ENCODE results near the gene ZNF135. TPM values are rescaled to one million over a fixed set of nuclear protein-coding genes. Genes with fewer than 3 reads are reported as not detected.
A peak's percentile ranks its signal among the peaks of the same experiment; 100 is the strongest.

ZNF135 gene
- total and polyA plus RNA-seq, 2 donors from 2014 or later: 5.6 to 9.7 TPM

DNA sequence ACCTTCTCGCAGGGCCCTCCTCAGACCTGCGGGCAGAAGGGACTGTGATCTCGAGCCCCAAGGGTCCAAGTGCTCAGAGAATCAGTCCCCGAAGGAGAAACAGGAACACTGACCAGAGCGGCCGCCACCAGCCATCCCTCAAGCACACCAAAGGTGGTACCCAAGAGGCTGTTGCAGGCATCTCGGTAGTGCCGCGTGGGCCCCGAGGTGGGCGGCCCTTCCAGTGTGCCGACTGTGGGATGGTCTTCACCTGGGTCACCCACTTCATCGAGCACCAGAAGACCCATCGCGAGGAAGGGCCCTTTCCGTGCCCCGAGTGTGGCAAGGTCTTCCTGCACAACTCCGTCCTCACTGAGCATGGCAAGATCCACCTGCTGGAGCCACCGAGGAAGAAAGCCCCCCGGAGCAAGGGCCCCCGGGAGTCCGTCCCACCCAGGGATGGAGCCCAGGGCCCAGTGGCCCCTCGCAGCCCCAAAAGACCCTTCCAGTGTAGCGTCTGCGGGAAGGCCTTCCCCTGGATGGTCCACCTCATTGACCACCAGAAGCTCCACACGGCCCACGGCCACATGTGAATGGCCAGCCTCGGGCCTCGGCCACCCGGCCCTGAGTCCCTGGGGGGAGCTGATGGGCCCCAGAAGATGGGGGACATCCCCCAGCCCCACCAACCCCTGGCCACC, 5.5 kb upstream of the ZNF135 start:
- H3K9ac ChIP-seq (ENCODE audit: low read length in 3 of 3): no peak overlapping the region
- FAIRE-seq (no peak), DNase-seq (no peak)
- TF ChIP-seq, protein P1, sequence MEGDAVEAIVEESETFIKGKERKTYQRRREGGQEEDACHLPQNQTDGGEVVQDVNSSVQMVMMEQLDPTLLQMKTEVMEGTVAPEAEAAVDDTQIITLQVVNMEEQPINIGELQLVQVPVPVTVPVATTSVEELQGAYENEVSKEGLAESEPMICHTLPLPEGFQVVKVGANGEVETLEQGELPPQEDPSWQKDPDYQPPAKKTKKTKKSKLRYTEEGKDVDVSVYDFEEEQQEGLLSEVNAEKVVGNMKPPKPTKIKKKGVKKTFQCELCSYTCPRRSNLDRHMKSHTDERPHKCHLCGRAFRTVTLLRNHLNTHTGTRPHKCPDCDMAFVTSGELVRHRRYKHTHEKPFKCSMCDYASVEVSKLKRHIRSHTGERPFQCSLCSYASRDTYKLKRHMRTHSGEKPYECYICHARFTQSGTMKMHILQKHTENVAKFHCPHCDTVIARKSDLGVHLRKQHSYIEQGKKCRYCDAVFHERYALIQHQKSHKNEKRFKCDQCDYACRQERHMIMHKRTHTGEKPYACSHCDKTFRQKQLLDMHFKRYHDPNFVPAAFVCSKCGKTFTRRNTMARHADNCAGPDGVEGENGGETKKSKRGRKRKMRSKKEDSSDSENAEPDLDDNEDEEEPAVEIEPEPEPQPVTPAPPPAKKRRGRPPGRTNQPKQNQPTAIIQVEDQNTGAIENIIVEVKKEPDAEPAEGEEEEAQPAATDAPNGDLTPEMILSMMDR (IDR thresholded peaks at IDR 0.05; ENCODE audit: borderline replicate concordance, extremely low read depth, insufficient read depth): no peak
- peaks cover 0 to 7% (median 0%) of the 10 kb centered on the region in 3 donors for H3K4me1 ChIP-seq (ENCODE audit: control insufficient read depth in 2 of 3, insufficient read depth in 2 of 3, low read depth in 1 of 3, low read length in 3 of 3)
- no peaks in the 10 kb centered on the region for H3K27me3 ChIP-seq (ENCODE audit: control insufficient read depth, insufficient read depth, low read length)
- intact Hi-C loops (cut with DNase I): no loop called here
- no peak overlapping the region for H3K27ac ChIP-seq (ENCODE audit: low read depth in 2 of 2, low read length in 2 of 2)
- H3K4me3 ChIP-seq (ENCODE audit: low read length in 3 of 3): no peak overlapping the region
- peaks cover 0 to 8% (median 0%) of the 10 kb centered on the region in 3 donors for H3K9me3 ChIP-seq (ENCODE audit: control insufficient read depth in 2 of 3, insufficient read depth in 1 of 3, low read length in 3 of 3)
- H3K36me3 ChIP-seq (ENCODE audit: control insufficient read depth in 2 of 3, insufficient read depth in 3 of 3, low read length in 3 of 3): no peaks in the 10 kb centered on the region

DNA sequence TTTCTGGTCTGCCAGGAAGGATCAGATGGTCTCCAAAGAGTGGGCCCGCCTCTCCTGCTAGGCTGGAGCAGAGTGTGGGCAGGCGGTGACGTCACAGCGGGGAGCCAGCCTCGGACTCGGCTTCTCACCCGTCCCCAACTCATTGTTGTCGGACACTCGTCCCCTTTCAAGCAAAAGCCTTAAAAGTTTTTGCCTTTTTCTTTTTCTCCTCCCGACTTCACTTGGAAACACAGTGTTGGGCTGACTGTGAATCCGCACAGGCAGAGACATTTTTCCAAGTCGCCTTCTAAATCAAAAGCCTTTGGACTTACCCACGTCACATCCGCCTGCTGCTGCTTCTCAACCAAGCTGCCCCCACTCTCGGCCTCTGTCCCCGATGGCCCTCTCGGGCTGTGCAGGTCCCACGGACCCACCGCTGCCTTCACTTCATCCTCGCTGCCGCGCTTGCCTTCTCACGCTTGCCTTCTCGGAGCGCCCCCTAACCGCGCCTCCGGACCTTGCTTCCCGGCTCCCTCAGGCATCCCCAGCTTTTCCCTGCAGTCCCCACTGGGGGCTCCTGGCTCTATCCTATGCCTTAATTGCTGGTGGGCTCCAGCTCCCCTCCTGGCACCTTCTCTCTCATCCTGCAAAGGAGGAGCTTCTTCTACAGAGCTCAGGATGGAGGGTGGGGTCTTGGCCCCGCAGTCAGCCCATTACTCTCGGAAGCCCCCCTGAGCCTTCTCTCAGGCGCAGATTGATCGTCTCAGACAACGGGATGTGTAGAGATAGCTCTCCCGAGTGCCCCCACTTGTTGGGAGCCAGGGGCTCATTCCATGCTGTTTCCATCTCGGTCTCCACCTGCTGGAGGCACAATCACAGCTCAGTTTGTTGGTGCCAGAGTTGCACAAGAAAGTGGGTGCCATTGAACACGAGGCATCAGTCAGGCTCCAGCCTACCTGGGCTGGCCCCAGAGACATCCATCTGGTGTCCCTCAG, 3.9 kb upstream of the ZNF135 start:
- DNase-seq (peak in 4 of 5 donors; percentile 50 to 85 (median 80)), FAIRE-seq (no peak)
- H3K36me3 ChIP-seq (ENCODE audit: control insufficient read depth in 2 of 3, insufficient read depth in 3 of 3, low read length in 3 of 3): no peaks in the 10 kb centered on the region
- TF ChIP-seq, protein P1 (IDR thresholded peaks at IDR 0.05; ENCODE audit: borderline replicate concordance, extremely low read depth, insufficient read depth): no peak
- peaks cover 0 to 12% (median 0%) of the 10 kb centered on the region in 3 donors for H3K4me1 ChIP-seq (ENCODE audit: control insufficient read depth in 2 of 3, insufficient read depth in 2 of 3, low read depth in 1 of 3, low read length in 3 of 3)
- peak overlapping the region; percentile 44 to 82 (median 50) for H3K9ac ChIP-seq (ENCODE audit: low read length in 3 of 3)
- no peaks in the 10 kb centered on the region for H3K27me3 ChIP-seq (ENCODE audit: control insufficient read depth, insufficient read depth, low read length)
- intact Hi-C loops (cut with DNase I): no loop called here
- peaks cover 0 to 5% (median 0%) of the 10 kb centered on the region in 3 donors for H3K9me3 ChIP-seq (ENCODE audit: control insufficient read depth in 2 of 3, insufficient read depth in 1 of 3, low read length in 3 of 3)
- peak overlapping the region; percentile 76 to 87 for H3K27ac ChIP-seq (ENCODE audit: low read depth in 2 of 2, low read length in 2 of 2)
- peak overlapping the region; percentile 57 to 74 (median 73) for H3K4me3 ChIP-seq (ENCODE audit: low read length in 3 of 3)

DNA sequence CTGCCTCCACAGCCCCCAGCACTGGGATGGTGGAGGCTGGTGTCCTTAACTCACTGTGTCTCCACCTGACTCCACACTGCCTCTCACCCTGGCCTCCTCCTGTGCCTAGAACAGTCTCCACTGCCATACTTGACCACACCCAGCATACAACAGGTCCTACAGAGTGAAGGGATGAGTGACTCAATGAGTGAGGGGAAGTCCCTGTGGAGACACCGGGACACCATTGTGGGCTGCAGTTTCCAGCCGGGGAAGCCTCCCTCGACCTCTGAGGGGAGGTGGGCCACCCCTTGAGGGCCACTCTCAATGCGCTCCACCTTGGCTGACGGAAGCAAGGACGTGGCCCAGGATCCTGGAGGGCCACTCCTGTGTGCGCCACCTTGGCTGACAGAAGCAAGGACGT, 2.8 kb upstream of the ZNF135 start:
- TF ChIP-seq, protein P1 (IDR thresholded peaks at IDR 0.05; ENCODE audit: borderline replicate concordance, extremely low read depth, insufficient read depth): no peak
- intact Hi-C loops (cut with DNase I): no loop called here
- Histone ChIP-seq H3K4me3 (ENCODE audit: low read length in 3 of 3) (no peak overlapping the region), H3K4me1 (ENCODE audit: control insufficient read depth in 2 of 3, insufficient read depth in 2 of 3, low read depth in 1 of 3, low read length in 3 of 3) (peaks cover 0 to 14% (median 0%) of the 10 kb centered on the region in 3 donors), H3K27ac (ENCODE audit: low read depth in 2 of 2, low read length in 2 of 2) (no peak overlapping the region), H3K9me3 (ENCODE audit: control insufficient read depth in 2 of 3, insufficient read depth in 1 of 3, low read length in 3 of 3) (peaks cover 0 to 9% (median 0%) of the 10 kb centered on the region in 3 donors), H3K27me3 (ENCODE audit: control insufficient read depth, insufficient read depth, low read length) (no peaks in the 10 kb centered on the region), H3K9ac (ENCODE audit: low read length in 3 of 3) (no peak overlapping the region), H3K36me3 (ENCODE audit: control insufficient read depth in 2 of 3, insufficient read depth in 3 of 3, low read length in 3 of 3) (no peaks in the 10 kb centered on the region)
- DNase-seq: peak in 1 of 5 donors; percentile 26
- no peak for FAIRE-seq

Data from kidney (tissue), 14 donors.